PC-3 (cell line): ENCODE data around the gene HOXD12. TPM values are rescaled to one million over a fixed set of nuclear protein-coding genes. Genes with fewer than 3 reads are reported as not detected.
A peak's percentile ranks its signal among the peaks of the same experiment; 100 is the strongest.

Source experiments
- ATAC-seq: fragments of 200-7000 bp; cut with Tn5 transposase; 2 replicates; pipeline ENCODE4 v1.9.1; 2020; ENCODE audit warnings: mild to moderate bottlenecking, moderate library complexity
- BruUV-seq: library from RNA; stranded (reverse); fragments of 400-500 nt; replicated peaks from 2 replicates; lab custom pipeline; 2021; lab: Mats Ljungman, UMichigan
- CTCF ChIA-PET: fragments of 300-600 bp; sonication (Branson Sonifier 250); formaldehyde crosslinking; loops from one replicate; lab custom pipeline; 2022; ENCODE audit warnings: antibody characterized with exemption; lab: Charles Lee
- POLR2A ChIA-PET: fragments of 300-600 bp; sonication (Branson Sonifier 250); formaldehyde crosslinking; loops from one replicate; lab custom pipeline; 2022; ENCODE audit warnings: antibody characterized with exemption; ENCODE audit not compliant: unreplicated experiment; lab: Charles Lee
- DNase-seq: peaks from one replicate; pipeline ENCODE4 v3.0.0-alpha.2; 2015
- H2AFZ ChIP-seq: fragments of 300-600 bp; sonication (generic); 2 replicates; pipeline ENCODE4 v1.6.0; 2016; ENCODE audit warnings: antibody characterized with exemption, low read length
- H3F3A ChIP-seq: fragments of 300-600 bp; sonication (generic); one replicate; pipeline ENCODE4 v1.6.0; 2017; ENCODE audit warnings: antibody characterized with exemption, low read length, control low read depth, mild to moderate bottlenecking; ENCODE audit not compliant: unreplicated experiment
- H3K27ac ChIP-seq: fragments of 300-600 bp; sonication (generic); 2 replicates; pipeline ENCODE4 v1.5.1; 2016; ENCODE audit warnings: mild to moderate bottlenecking, low read length
- H3K27me3 ChIP-seq: fragments of 300-600 bp; sonication (generic); 2 replicates; pipeline ENCODE4 v1.6.1; 2016; ENCODE audit warnings: low read length, mixed read lengths
- H3K36me3 ChIP-seq: fragments of 300-600 bp; sonication (generic); 2 replicates; pipeline ENCODE4 v1.6.1; 2016; ENCODE audit warnings: low read depth, mixed run types, low read length, mixed read lengths
- H3K4me1 ChIP-seq: fragments of 300-600 bp; sonication (generic); 2 replicates; pipeline ENCODE4 v1.5.1; 2016; ENCODE audit warnings: low read length; ENCODE audit not compliant: insufficient read depth
- H3K4me2 ChIP-seq: fragments of 300-600 bp; sonication (generic); 2 replicates; pipeline ENCODE4 v1.6.0; 2016; ENCODE audit warnings: low read length
- H3K4me3 ChIP-seq: fragments of 300-600 bp; sonication (generic); 2 replicates; pipeline ENCODE4 v1.5.1; 2016; ENCODE audit warnings: mild to moderate bottlenecking, low read length, mixed read lengths
- H3K79me2 ChIP-seq: fragments of 300-600 bp; sonication (generic); 2 replicates; pipeline ENCODE4 v1.6.1; 2017; ENCODE audit warnings: low read length, mixed read lengths
- H3K9ac ChIP-seq: fragments of 300-600 bp; sonication (generic); 2 replicates; pipeline ENCODE4 v1.6.0; 2016; ENCODE audit warnings: mild to moderate bottlenecking, low read length
- H3K9me2 ChIP-seq: fragments of 300-600 bp; sonication (generic); replicated peaks from 2 replicates; pipeline ENCODE4 v1.6.1; 2016; ENCODE audit warnings: mixed run types, low read length, mixed read lengths
- H3K9me3 ChIP-seq: fragments of 300-600 bp; sonication (generic); 2 replicates; pipeline ENCODE4 v1.6.1; 2016; ENCODE audit warnings: low read length, mixed read lengths
- H4K20me1 ChIP-seq: fragments of 300-600 bp; sonication (generic); 2 replicates; pipeline ENCODE4 v1.6.1; 2016; ENCODE audit warnings: low read length, mixed read lengths
- CTCF ChIP-seq: fragments of 300-600 bp; sonication (generic); conservative IDR thresholded peaks from 2 replicates; pipeline ENCODE4 v1.5.1; 2017; ENCODE audit warnings: antibody characterized with exemption, low read depth, mild to moderate bottlenecking, low read length
- EZH2 ChIP-seq: fragments of 300-600 bp; sonication (generic); IDR thresholded peaks from one replicate; pipeline ENCODE4 v1.6.1; 2017; ENCODE audit warnings: antibody characterized with exemption, mild to moderate bottlenecking, low read length; ENCODE audit not compliant: unreplicated experiment
- EZH2phosphoT487 ChIP-seq: fragments of 300-600 bp; sonication (generic); IDR thresholded peaks from 2 replicates; pipeline ENCODE4 v1.6.1; 2018; ENCODE audit warnings: mild to moderate bottlenecking, antibody characterized with exemption, low read length, borderline replicate concordance
- intact Hi-C: fragments of 100-400 bp; cut with micrococcal nuclease; formaldehyde crosslinking; loops from 2 replicates; pipeline ENCODE4 v1.9.0; 2023
- total RNA-seq: library from RNA; depleted of rRNA; stranded (reverse); fragments of >200 nt; gene quantifications from 2 replicates; pipeline ENCODE4 v1.2.3, GENCODE V29; 2014

The HOXD12 gene
- total RNA-seq, 1 experiment from 2014 or later, result not detected

DNA sequence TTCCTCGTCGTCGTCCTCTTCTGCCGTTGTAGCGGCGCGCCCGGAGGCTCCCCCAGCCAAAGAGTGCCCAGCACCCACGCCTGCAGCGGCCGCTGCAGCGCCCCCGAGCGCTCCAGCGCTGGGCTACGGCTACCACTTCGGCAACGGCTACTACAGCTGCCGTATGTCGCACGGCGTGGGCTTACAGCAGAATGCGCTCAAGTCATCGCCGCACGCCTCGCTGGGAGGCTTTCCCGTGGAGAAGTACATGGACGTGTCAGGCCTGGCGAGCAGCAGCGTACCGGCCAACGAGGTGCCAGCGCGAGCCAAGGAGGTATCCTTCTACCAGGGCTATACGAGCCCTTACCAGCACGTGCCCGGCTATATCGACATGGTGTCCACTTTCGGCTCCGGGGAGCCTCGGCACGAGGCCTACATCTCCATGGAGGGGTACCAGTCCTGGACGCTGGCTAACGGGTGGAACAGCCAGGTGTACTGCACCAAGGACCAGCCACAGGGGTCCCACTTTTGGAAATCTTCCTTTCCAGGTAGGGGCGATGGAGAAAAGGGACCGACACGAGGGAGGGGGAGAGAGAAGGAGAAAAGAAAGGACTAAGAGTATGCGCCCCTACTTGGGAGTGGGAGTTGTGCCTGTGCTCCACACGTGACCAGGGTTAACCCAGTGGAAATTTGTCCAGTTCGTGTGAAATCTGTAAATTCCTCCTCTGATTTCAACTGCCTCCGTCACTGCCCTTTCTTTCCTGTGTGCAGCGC is 6.3 kb upstream of the HOXD12 start:
- peak; percentile 25 for DNase-seq
- peak; percentile 34 for ATAC-seq
- Histone ChIP-seq H3K9me2 (no peaks in the 10 kb centered on the region), H3K27ac (no peak overlapping the region), H3K9me3 (no peaks in the 10 kb centered on the region), H4K20me1 (no peaks in the 10 kb centered on the region), H3K4me1 (peaks cover 5% of the 10 kb centered on the region; the same call in 1 of the 2 replicates), H3K36me3 (no peaks in the 10 kb centered on the region), H3K27me3 (peaks cover 40% of the 10 kb centered on the region), H3K4me3 (peak overlapping the region; percentile 66), H3K79me2 (no peaks in the 10 kb centered on the region), H3K4me2 (peak overlapping the region; percentile 84), H3F3A (no peaks in the 10 kb centered on the region), H3K9ac (no peak overlapping the region), H2AFZ (peak overlapping the region; percentile 78)
- POLR2A ChIA-PET, result no interaction called here
- TF ChIP-seq EZH2 (no peak), CTCF (peak; percentile 26; the same call in 1 of the 2 replicates), EZH2phosphoT487 (no peak)
- intact Hi-C loops, result loop anchor here (10.0 kb wide), 1 partner anchor 1059 kb away; no protein-coding TSS in a partner anchor
- BruUV-seq, result no TSS peak
- CTCF ChIA-PET, result interaction anchor here (0.5 kb wide), 1 partner anchor 1700 kb away, joined by 8 read pairs; no protein-coding TSS in a partner anchor

GRCh38 chr2:176093898-176094249 is 5.7 kb upstream of the HOXD12 start:
- H2AFZ ChIP-seq, result no peak overlapping the region
- no peaks in the 10 kb centered on the region for H4K20me1 ChIP-seq
- no peak for ATAC-seq
- no peak for TF ChIP-seq EZH2phosphoT487
- no peak for TF ChIP-seq EZH2
- no peak for TF ChIP-seq CTCF
- no peaks in the 10 kb centered on the region for H3K9me3 ChIP-seq
- H3K27ac ChIP-seq, result no peak overlapping the region
- peak overlapping the region; percentile 84 for H3K4me2 ChIP-seq
- no TSS peak for BruUV-seq
- CTCF ChIA-PET, result no interaction called here
- H3K9ac ChIP-seq, result no peak overlapping the region
- intact Hi-C loops, result loop anchor here (10.0 kb wide), 1 partner anchor 1059 kb away; no protein-coding TSS in a partner anchor
- peaks cover 5% of the 10 kb centered on the region; the same call in 1 of the 2 replicates for H3K4me1 ChIP-seq
- H3F3A ChIP-seq, result no peaks in the 10 kb centered on the region
- no peaks in the 10 kb centered on the region for H3K79me2 ChIP-seq
- no peaks in the 10 kb centered on the region for H3K9me2 ChIP-seq
- no peak for DNase-seq
- H3K36me3 ChIP-seq, result no peaks in the 10 kb centered on the region
- POLR2A ChIA-PET, result no interaction called here
- peak overlapping the region; percentile 66; the same call in 1 of the 2 replicates for H3K4me3 ChIP-seq
- peaks cover 35% of the 10 kb centered on the region for H3K27me3 ChIP-seq

DNA sequence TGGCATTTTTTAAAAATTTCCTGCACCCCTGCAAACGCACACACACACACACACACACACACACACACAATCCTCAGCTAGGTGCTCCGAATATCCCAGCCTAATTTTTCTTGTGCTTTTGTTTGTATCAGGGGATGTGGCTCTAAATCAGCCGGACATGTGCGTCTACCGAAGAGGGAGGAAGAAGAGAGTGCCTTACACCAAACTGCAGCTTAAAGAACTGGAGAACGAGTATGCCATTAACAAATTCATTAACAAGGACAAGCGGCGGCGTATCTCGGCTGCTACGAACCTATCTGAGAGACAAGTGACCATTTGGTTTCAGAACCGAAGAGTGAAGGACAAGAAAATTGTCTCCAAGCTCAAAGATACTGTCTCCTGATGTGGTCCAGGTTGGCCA is 5.2 kb upstream of the HOXD12 start:
- Histone ChIP-seq H3K9me2 (no peaks in the 10 kb centered on the region), H3K9me3 (no peaks in the 10 kb centered on the region), H3K27ac (no peak overlapping the region), H3K4me2 (no peak overlapping the region), H3K9ac (no peak overlapping the region), H3K27me3 (peaks cover 31% of the 10 kb centered on the region), H3K4me1 (peaks cover 5% of the 10 kb centered on the region; the same call in 1 of the 2 replicates), H2AFZ (no peak overlapping the region), H3K4me3 (no peak overlapping the region), H3F3A (no peaks in the 10 kb centered on the region), H3K79me2 (no peaks in the 10 kb centered on the region), H3K36me3 (no peaks in the 10 kb centered on the region), H4K20me1 (no peaks in the 10 kb centered on the region)
- DNase-seq (no peak), ATAC-seq (no peak)
- CTCF ChIA-PET, result no interaction called here
- intact Hi-C loops, result loop anchor here (10.0 kb wide), 1 partner anchor 1060 kb away; no protein-coding TSS in a partner anchor
- BruUV-seq, result no TSS peak
- TF ChIP-seq EZH2 (no peak), EZH2phosphoT487 (no peak), CTCF (no peak)
- POLR2A ChIA-PET, result no interaction called here
